GM12865 (cell line): ENCODE results near the gene SYNDIG1.

ENCODE experiments used
- DNase-seq: peaks from one replicate; pipeline ENCODE4 v3.0.0; 2010; ENCODE audit warnings: low read depth
- H3K4me3 ChIP-seq: 2 replicates; pipeline ENCODE4 v1.5.1; 2011; ENCODE audit warnings: mild to moderate bottlenecking, low read depth, low read length, control low read depth
- TF ChIP-seq, protein P1 (sequence below): IDR thresholded peaks from 2 replicates; pipeline ENCODE4 v1.5.1; 2011; ENCODE audit warnings: low read length, control low read depth, low read depth, inconsistent platforms; ENCODE audit not compliant: insufficient read depth; ENCODE audit errors: missing control alignments

SYNDIG1 gene

GRCh38 chr20:24640276-24640675, 170.8 kb downstream of the SYNDIG1 start:
- no peak for DNase-seq
- H3K4me3 ChIP-seq = no peak overlapping the region
- TF ChIP-seq, protein P1, sequence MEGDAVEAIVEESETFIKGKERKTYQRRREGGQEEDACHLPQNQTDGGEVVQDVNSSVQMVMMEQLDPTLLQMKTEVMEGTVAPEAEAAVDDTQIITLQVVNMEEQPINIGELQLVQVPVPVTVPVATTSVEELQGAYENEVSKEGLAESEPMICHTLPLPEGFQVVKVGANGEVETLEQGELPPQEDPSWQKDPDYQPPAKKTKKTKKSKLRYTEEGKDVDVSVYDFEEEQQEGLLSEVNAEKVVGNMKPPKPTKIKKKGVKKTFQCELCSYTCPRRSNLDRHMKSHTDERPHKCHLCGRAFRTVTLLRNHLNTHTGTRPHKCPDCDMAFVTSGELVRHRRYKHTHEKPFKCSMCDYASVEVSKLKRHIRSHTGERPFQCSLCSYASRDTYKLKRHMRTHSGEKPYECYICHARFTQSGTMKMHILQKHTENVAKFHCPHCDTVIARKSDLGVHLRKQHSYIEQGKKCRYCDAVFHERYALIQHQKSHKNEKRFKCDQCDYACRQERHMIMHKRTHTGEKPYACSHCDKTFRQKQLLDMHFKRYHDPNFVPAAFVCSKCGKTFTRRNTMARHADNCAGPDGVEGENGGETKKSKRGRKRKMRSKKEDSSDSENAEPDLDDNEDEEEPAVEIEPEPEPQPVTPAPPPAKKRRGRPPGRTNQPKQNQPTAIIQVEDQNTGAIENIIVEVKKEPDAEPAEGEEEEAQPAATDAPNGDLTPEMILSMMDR = no peak

- H3K4me3 ChIP-seq = no peak overlapping the region
- TF ChIP-seq, protein P1 = no peak
- DNase-seq = no peak
These were observed 171.3 kb downstream of the SYNDIG1 start for GRCh38 chr20:24640686-24641085.

- TF ChIP-seq, protein P1 = no peak
- DNase-seq = no peak
These were observed 174.6 kb downstream of the SYNDIG1 start for GRCh38 chr20:24643731-24644626.

GRCh38 chr20:24646321-24646720, 176.9 kb downstream of the SYNDIG1 start:
- TF ChIP-seq, protein P1 = no peak
- H3K4me3 ChIP-seq = no peak overlapping the region
- no peak for DNase-seq

More at GRCh38 chr20:24643731-24644626, 174.6 kb downstream of the SYNDIG1 start:
- no peak overlapping the region for H3K4me3 ChIP-seq

- TF ChIP-seq, protein P1 = no peak
- H3K4me3 ChIP-seq = no peak overlapping the region
- no peak for DNase-seq
These were observed 178.3 kb downstream of the SYNDIG1 start for GRCh38 chr20:24647713-24648112.

DNA sequence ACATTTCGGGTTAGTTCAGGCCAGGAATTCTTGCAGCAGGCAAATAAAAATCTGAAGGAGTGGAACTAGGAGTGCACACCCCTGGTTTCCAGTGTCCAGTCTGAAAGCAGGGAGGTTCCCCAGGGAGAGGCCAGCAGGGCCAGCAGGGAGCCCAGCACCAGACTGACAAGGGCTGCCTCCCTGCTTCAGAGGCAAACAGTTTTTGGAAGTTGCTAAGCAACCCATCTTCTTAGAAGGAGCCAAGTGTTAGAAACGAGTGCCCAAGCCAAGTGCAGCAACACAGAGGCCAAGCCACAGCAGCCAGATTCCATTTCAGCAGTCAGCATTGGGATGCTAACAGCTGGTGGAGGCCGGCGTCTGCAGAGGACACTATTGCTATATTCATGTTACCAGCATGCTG, 179.1 kb downstream of the SYNDIG1 start:
- TF ChIP-seq, protein P1 = no peak
- DNase-seq = no peak
- H3K4me3 ChIP-seq = no peak overlapping the region
